Activated CD4-positive, alpha-beta T cell treated with anti-CD3 and anti-CD28 coated beads for 36 hours (primary cell): ENCODE results near the gene MEP1A. TPM values are rescaled to one million over a fixed set of nuclear protein-coding genes. Genes with fewer than 3 reads are reported as not detected.
"Not testable (repeated sequence)": the region's sequence is repeated elsewhere in the genome, so short reads cannot be mapped to it uniquely, and the experiment has no call there.

Source experiments
- ATAC-seq: fragments of 200-7000 bp; cut with Tn5 transposase; one replicate; pipeline ENCODE4 v1.10.0; 2021; ENCODE audit warnings: mild to moderate bottlenecking, moderate library complexity
- CTCF ChIA-PET: fragments of 350-600 bp; sonication (Branson Sonifier 250); formaldehyde crosslinking; loops from one replicate; lab custom pipeline; 2021; ENCODE audit warnings: antibody characterized with exemption; lab: Charles Lee
- POLR2A ChIA-PET: fragments of 350-600 bp; sonication (Branson Sonifier 250); formaldehyde crosslinking; loops from one replicate; lab custom pipeline; 2021; ENCODE audit warnings: antibody characterized with exemption, inconsistent platforms; lab: Charles Lee
- DNase-seq: peaks from one replicate; pipeline ENCODE4 v3.0.0-alpha.2; 2020
- H3K27ac Mint-ChIP-seq: one replicate; pipeline ENCODE4 v1.8.0; 2021; ENCODE audit warnings: mixed read lengths
- H3K27me3 Mint-ChIP-seq: one replicate; pipeline ENCODE4 v1.8.0; 2021; ENCODE audit warnings: mixed read lengths
- H3K36me3 Mint-ChIP-seq: one replicate; pipeline ENCODE4 v1.8.0; 2021; ENCODE audit warnings: low read depth, mixed read lengths
- H3K4me1 Mint-ChIP-seq: one replicate; pipeline ENCODE4 v1.8.0; 2021; ENCODE audit warnings: mixed read lengths
- H3K4me3 Mint-ChIP-seq: one replicate; pipeline ENCODE4 v1.8.0; 2021; ENCODE audit warnings: mild to moderate bottlenecking, moderate library complexity, mixed read lengths
- H3K9me3 Mint-ChIP-seq: one replicate; pipeline ENCODE4 v1.8.0; 2021; ENCODE audit warnings: low read depth, mixed read lengths
- intact Hi-C, 2 experiments: fragments of 100-400 bp; cut with DNase I in 1 of 2; cut with micrococcal nuclease in 1 of 2; formaldehyde crosslinking; loops; one replicate each; pipeline versions ENCODE4 v1.14.2 to v1.15.1; 2022 to 2024; cut with DNase I, micrococcal nuclease
- total RNA-seq, 2 experiments: library from RNA; stranded (reverse); gene quantifications; one replicate each; pipeline ENCODE4 v1.2.3, GENCODE V29; 2021

Gene MEP1A
- total RNA-seq, 2 experiments from 2014 or later, result not detected

DNA sequence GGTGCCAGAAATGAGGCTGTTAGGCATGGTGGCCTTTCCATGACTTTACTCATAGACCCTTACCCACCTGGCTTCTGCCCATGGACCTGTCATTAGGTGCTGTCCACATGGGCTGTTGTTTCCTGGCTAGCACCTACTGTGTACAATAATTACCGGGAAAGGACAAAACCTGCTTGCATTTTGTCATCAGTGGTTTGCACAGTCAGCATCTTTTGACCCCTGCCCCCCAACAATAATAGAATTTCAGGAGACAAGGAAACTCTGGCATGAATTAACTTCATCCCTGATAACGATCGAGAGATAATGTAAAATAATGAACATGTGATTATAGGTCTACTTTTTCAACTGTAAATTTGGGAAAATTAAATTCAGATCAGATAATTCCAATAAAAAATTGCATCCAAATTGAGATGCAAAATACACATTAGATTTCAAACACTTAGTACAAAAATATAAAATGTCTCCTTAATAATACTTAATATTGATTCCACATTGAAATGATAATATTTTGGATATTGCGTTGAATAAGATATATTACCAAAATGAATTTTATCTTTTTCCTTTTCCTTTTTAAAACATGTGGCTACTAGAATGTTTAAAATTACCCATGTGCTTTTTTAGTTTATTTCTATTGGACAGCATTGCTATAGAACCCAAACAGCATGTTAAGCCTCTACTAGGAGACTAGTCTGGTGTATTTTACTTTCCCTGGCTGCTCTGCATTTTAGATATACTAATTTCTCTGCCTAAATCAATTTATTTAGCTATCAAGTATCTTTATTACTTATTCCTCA, 34.0 kb upstream of the MEP1A start:
- CTCF ChIA-PET, result no interaction called here
- DNase-seq (no peak), ATAC-seq (no peak)
- Mint-ChIP-seq H3K9me3 (no peaks in the 10 kb centered on the region), H3K4me1 (no peaks in the 10 kb centered on the region), H3K4me3 (no peak overlapping the region), H3K27me3 (peaks cover 7% of the 10 kb centered on the region), H3K27ac (no peak overlapping the region), H3K36me3 (no peaks in the 10 kb centered on the region)
- POLR2A ChIA-PET, result no interaction called here
- intact Hi-C loops, result no loop called here

DNA sequence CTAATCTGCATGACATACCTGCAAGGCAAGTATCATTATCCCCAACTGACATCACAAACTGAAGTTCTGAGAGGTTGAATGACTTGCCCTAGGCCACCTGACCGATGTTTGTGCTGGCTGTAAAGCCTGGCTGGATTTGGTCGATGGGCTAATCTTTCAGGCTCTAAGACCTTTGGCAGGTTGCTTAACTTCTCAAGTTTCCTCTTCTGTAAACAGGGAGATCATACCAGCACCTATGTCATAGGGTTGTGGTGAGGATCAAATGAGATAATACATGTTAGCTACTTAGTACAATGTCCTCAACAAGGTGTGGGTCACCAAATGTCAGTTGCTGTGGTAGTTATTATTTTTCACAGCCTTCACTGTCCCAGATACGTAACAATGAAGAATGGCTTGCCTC, 32.3 kb upstream of the MEP1A start:
- ATAC-seq (no peak), DNase-seq (no peak)
- Mint-ChIP-seq H3K4me3 (no peak overlapping the region), H3K9me3 (no peaks in the 10 kb centered on the region), H3K27me3 (peaks cover 9% of the 10 kb centered on the region), H3K4me1 (no peaks in the 10 kb centered on the region), H3K36me3 (no peaks in the 10 kb centered on the region), H3K27ac (no peak overlapping the region)
- intact Hi-C loops, result no loop called here
- ChIA-PET CTCF (no interaction called here), POLR2A (no interaction called here)

DNA sequence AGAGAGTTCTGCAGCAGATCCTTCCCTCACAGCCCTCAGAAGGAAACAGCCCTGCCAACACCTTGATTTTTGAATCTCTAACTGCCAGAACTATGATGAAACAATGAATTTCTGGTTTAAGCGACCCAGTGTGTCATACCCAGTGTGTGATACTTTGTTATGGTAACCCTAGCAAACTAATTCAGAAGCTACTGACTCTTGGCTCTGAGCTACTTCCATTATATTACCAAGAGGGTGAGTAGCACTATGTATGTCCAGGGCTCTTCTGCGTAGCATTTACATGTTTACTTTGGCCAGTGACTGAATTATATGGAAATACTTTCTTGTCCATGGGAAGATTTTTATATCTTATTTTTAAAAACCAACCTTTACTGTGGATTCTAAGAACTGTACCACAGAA, 29.7 kb upstream of the MEP1A start:
- POLR2A ChIA-PET, result no interaction called here
- no peaks in the 10 kb centered on the region for H3K4me1 Mint-ChIP-seq
- ATAC-seq, result no peak

DNA sequence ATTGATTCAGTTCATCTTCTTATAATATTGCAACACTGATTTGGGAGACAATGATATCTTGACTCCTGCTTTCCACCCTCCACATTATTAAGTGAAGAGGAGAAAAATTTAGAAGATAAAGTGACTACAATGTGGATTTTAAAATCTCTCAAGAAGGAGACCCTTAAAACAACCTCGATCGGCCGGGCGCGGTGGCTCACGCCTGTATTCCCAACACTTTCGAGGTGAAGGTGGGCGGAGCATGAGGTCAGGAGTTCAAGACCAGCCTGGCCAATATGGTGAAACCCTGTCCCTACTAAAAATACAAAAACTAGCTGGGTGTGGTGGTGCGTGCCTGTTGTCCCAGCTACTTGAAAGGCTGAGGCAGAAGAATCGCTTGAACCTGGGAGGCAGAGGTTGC, 28.9 kb upstream of the MEP1A start:
- CTCF ChIA-PET, H3K36me3 Mint-ChIP-seq, DNase-seq, POLR2A ChIA-PET, ATAC-seq, H3K27ac Mint-ChIP-seq, intact Hi-C loops, H3K4me1 Mint-ChIP-seq, H3K9me3 Mint-ChIP-seq, H3K4me3 Mint-ChIP-seq: not testable (repeated sequence)
- peaks cover 17% of the 10 kb centered on the region for H3K27me3 Mint-ChIP-seq

More for the DNA sequence above, 29.7 kb upstream of the MEP1A start:
- Mint-ChIP-seq H3K27ac (no peak overlapping the region), H3K27me3 (peaks cover 13% of the 10 kb centered on the region), H3K36me3 (no peaks in the 10 kb centered on the region), H3K4me3 (no peak overlapping the region), H3K9me3 (no peaks in the 10 kb centered on the region)
- intact Hi-C loops, result no loop called here
- CTCF ChIA-PET, result no interaction called here
- DNase-seq, result no peak

DNA sequence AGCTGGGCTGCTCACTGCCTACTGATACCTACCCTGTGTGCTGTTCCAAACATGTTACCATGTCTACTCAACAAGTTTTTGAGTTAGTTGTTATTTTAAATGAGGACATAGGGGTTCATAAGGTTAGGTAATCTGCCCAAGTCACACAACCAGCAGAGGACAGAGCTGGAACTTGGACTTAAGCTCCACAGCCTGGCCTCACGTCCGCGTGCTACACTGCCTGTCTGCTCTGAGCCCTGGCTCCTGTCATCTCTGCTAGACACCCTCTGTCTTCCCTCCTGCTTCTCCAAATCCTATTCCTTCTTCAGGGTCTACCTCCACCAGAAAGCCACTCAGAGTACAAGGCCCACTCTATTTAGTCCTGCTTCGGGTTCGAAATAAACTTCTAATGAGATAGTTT, 28.2 kb upstream of the MEP1A start:
- CTCF ChIA-PET, result no interaction called here
- ATAC-seq (no peak), DNase-seq (no peak)
- no peaks in the 10 kb centered on the region for H3K36me3 Mint-ChIP-seq
- intact Hi-C loops, result no loop called here
- H3K27ac Mint-ChIP-seq, result no peak overlapping the region
- POLR2A ChIA-PET, result no interaction called here
- peaks cover 15% of the 10 kb centered on the region for H3K27me3 Mint-ChIP-seq
- H3K9me3 Mint-ChIP-seq, result no peaks in the 10 kb centered on the region
- H3K4me1 Mint-ChIP-seq, result no peaks in the 10 kb centered on the region
- H3K4me3 Mint-ChIP-seq, result no peak overlapping the region

GRCh38 chr6:46772016-46772415, 21.2 kb upstream of the MEP1A start:
- CTCF ChIA-PET, result no interaction called here
- H3K4me1 Mint-ChIP-seq, result no peaks in the 10 kb centered on the region
- intact Hi-C loops, result no loop called here
- H3K9me3 Mint-ChIP-seq, result no peaks in the 10 kb centered on the region
- peaks cover 13% of the 10 kb centered on the region for H3K27me3 Mint-ChIP-seq
- no peak for ATAC-seq
- DNase-seq, result no peak
- no peak overlapping the region for H3K4me3 Mint-ChIP-seq
- POLR2A ChIA-PET, result no interaction called here
- H3K36me3 Mint-ChIP-seq, result no peaks in the 10 kb centered on the region
- H3K27ac Mint-ChIP-seq, result no peak overlapping the region

DNA sequence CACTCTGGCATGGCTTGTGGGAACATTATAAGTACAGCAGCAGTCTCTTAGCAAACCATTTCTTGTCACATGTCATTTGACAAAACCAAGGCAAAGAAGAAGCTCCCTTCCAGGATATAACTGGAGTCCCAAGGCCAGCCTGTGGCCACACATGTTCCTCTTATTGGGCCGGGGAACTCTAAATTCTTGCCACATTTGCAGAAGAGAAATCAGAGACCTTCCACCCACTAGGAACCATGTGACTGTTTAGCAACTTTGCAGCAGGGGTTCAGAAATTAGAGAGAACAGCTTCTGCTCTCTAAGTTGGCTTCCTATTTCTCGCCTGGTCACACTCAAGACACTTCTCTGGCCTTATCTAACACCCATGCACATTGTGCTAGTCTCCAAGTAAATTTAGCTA, 20.4 kb upstream of the MEP1A start:
- DNase-seq (no peak), ATAC-seq (no peak)
- Mint-ChIP-seq H3K27ac (no peak overlapping the region), H3K4me1 (no peaks in the 10 kb centered on the region), H3K9me3 (no peaks in the 10 kb centered on the region), H3K36me3 (no peaks in the 10 kb centered on the region), H3K4me3 (no peak overlapping the region), H3K27me3 (peaks cover 11% of the 10 kb centered on the region)
- CTCF ChIA-PET, result interaction anchor here (0.7 kb wide), 1 partner anchor 571 kb away, joined by 3 read pairs; no protein-coding TSS in a partner anchor
- intact Hi-C loops, result no loop called here
- POLR2A ChIA-PET, result no interaction called here

DNA sequence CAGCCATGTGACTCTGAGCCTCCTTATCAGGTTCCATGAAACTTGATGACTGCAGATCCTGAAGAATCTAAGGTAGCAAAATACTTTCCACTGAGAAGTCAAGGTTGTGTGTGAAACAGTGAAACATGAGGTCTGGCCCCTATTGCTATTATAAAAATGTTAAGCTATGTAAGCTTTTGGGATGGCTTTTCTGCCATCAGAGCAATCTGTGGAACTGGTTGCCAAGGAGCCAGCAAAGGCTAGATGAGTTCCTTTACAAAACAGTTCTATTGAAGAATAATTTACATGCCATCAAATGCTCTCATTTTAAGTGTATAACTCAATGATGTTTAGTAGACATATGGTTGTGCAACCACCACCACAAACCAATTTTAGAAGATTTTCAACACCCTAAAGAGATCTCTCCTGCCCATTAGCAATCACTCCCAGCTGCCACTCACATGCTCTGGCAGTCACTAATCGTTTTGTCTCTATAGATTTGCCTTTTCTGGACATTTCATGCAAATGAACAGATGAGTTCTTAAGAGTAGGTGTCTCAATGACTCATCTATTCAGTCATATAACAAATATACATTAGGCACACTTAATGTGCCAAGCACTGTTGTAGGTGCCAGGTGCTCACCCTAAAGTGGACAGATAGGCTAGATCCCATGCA, 19.9 kb upstream of the MEP1A start:
- intact Hi-C loops, result no loop called here
- H3K9me3 Mint-ChIP-seq, result no peaks in the 10 kb centered on the region
- CTCF ChIA-PET, result interaction anchor here (0.6 to 0.7 kb wide), 3 partner anchors 22 to 572 kb away, joined by 3 to 4 read pairs (median 3); no protein-coding TSS in a partner anchor

DNA sequence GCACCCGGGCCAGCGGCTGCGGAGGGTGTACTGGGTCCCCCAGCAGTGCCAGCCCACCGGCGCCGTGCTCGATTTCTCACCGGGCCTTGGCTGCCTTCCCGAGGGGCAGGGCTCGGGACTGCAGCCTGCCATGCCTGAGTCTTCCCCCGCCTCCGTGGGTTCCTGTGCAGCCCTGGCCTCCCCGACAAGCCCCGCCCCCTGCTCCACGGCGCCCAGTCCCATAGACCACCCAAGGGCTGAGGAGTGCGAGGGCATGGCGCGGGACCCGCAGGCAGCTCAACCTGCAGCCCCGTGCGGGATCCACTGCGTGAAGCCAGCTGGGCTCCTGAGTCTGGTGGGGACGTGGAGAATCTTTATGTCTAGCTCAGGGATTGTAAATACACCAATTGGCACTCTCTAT, 18.5 kb upstream of the MEP1A start:
- ATAC-seq, H3K36me3 Mint-ChIP-seq, H3K4me1 Mint-ChIP-seq, intact Hi-C loops, H3K4me3 Mint-ChIP-seq, CTCF ChIA-PET, DNase-seq, H3K27me3 Mint-ChIP-seq, H3K27ac Mint-ChIP-seq, H3K9me3 Mint-ChIP-seq, POLR2A ChIA-PET: not testable (repeated sequence)

More for the DNA sequence above, 19.9 kb upstream of the MEP1A start:
- no peak for ATAC-seq
- no peak overlapping the region for H3K4me3 Mint-ChIP-seq
- POLR2A ChIA-PET, result no interaction called here
- DNase-seq, result no peak
- H3K27me3 Mint-ChIP-seq, result peaks cover 9% of the 10 kb centered on the region
- H3K27ac Mint-ChIP-seq, result no peak overlapping the region
- no peaks in the 10 kb centered on the region for H3K4me1 Mint-ChIP-seq
- H3K36me3 Mint-ChIP-seq, result no peaks in the 10 kb centered on the region

DNA sequence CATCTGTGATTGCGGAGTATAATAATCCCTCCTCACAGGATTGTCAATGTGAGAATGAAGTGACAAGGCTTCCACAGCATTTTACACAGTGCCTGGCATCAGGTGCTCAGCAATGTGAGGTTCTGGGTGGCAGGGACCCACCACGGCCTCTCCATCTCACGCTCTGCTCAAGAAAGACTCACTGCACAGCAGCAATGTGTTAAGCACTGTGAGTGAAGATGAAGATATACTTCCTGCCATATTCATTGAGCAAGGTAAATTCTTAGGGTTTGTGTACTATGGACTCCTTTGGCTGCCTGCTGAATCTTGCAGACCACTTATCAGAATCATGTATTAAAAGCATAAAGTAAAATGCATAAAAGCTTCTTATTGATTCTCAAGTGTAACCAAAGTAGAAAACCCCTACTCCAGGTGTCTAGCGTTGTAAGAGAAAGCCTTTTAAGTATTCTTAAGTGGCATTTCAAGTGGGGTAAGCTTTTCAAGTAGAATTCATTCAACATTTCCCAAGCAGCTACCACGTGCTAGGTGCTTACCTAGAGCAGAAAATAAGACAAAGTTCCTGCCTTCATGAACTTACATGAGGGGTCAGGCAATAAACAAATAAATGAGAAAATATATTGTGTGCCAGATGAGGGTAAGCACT, 17.0 kb upstream of the MEP1A start:
- Mint-ChIP-seq H3K9me3 (no peaks in the 10 kb centered on the region), H3K4me1 (no peaks in the 10 kb centered on the region), H3K36me3 (no peaks in the 10 kb centered on the region), H3K27me3 (peaks cover 5% of the 10 kb centered on the region), H3K27ac (no peak overlapping the region), H3K4me3 (no peak overlapping the region)
- no peak for ATAC-seq
- ChIA-PET CTCF (no interaction called here), POLR2A (no interaction called here)
- intact Hi-C loops, result no loop called here
- DNase-seq, result no peak

GRCh38 chr6:46777476-46778346, 15.5 kb upstream of the MEP1A start:
- no peak for ATAC-seq
- Mint-ChIP-seq H3K27me3 (peaks cover 6% of the 10 kb centered on the region), H3K4me3 (no peak overlapping the region), H3K27ac (no peak overlapping the region), H3K36me3 (no peaks in the 10 kb centered on the region), H3K4me1 (no peaks in the 10 kb centered on the region), H3K9me3 (no peaks in the 10 kb centered on the region)
- POLR2A ChIA-PET, result no interaction called here
- CTCF ChIA-PET, result interaction anchor here (0.6 to 0.7 kb wide), 2 partner anchors 157 to 276 kb away, joined by 3 read pairs; no protein-coding TSS in a partner anchor
- intact Hi-C loops, result no loop called here
- no peak for DNase-seq
